ENCODE measurements around the gene HSD17B14. TPM values are rescaled to one million over a fixed set of nuclear protein-coding genes. Genes with fewer than 3 reads are reported as not detected.

Gene HSD17B14
- total and polyA plus RNA-seq, 9 of the 15 experiments (the other 6 are each of a cell fraction or from before 2014, with no cell fraction given), result 0.16 TPM; not detected in 8

DNA sequence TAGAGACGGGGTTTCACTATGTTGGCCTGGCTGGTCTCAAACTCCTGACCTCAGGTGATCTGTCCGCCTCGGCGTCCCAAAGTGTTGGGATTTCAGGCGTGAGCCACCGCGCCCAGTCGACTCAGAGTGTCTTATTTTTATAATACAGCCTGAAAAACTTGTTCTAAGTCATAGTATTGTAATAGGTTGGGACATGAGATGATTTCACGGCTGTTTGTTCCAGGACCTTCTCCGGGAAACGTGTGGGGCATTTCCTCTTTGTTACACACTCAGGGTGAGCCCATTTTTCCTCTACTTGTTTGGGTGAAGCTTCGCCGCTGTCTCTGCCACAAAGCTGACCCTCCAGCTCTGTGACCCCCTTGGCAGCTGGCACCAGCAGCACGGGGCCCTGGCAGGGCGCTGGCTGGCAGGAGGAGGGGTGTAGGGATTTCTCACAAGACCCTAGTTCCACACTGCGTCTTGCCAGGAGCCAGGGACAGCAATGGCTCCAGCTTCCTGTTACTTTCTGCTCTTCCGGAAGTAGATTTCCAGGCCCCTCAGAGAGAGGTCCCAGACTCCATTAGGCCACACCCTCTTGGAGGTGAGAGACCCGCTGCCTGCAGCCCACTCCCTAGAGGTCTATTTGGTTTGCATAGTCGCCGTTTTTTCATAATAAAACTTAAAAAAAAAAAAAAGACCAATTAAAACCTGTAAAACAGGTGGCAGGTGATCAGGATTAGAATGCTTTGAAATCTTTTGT, 65.4 kb downstream of the HSD17B14 start:
- Histone ChIP-seq H3K9me3 (replicated peaks; ENCODE audit: control insufficient read depth, insufficient read depth, low read depth, low read length) (no peaks in the 10 kb centered on the region), H3K9me1 (ENCODE audit: control insufficient read depth, insufficient read depth, low read length) (no peaks in the 10 kb centered on the region), H3K9ac (ENCODE audit: insufficient read depth in 1 of 2, low read depth in 2 of 2, low read length in 2 of 2) (peak overlapping the region in 1 of 2 experiments; percentile 53; a peak in 1 of 4 replicates), H3K27me3 (ENCODE audit: control insufficient read depth in 2 of 2, insufficient read depth in 2 of 2, low read length in 2 of 2) (no peaks in the 10 kb centered on the region), H3K4me2 (ENCODE audit: insufficient read depth, low read length) (no peak overlapping the region), H3K27ac (ENCODE audit: extremely low read depth, low read depth, low read length) (no peak overlapping the region), H3K79me2 (ENCODE audit: control insufficient read depth, insufficient read depth, low read length) (no peaks in the 10 kb centered on the region), H3K4me1 (replicated peaks in 1 of 2; ENCODE audit: control insufficient read depth in 2 of 2, insufficient read depth in 2 of 2, low read length in 2 of 2) (peaks cover 3 to 19% of the 10 kb centered on the region in 2 experiments; a peak in 4 of 5 replicates), H4K20me1 (replicated peaks; ENCODE audit: control insufficient read depth, insufficient read depth, low read length) (no peaks in the 10 kb centered on the region), H3K4me3 (no peak overlapping the region), H3K36me3 (ENCODE audit: control insufficient read depth, insufficient read depth, low read length) (no peaks in the 10 kb centered on the region), H2AFZ (ENCODE audit: low read depth, low read length) (peak overlapping the region; percentile 33; the same call in 1 of the 2 replicates)
- 70% methylated on average over 20 of the region's 20 CpGs for WGBS (ENCODE audit: insufficient coverage, low coverage, missing lambda C conversion rate)
- FAIRE-seq, result no peak
- in situ Hi-C loops (cut with MboI) (no loop called here), intact Hi-C loops (cut with micrococcal nuclease) (no loop called here)
- POLR2A ChIA-PET, result interaction anchor here (1.0 to 1.8 kb wide), 4 partner anchors 9 to 104 kb away, joined by 3 to 6 read pairs (median 3); no protein-coding TSS in a partner anchor
- BruUV-seq (replicated peaks), result no TSS peak
- CTCF ChIA-PET (ENCODE audit: low intra/inter-chr PET ratio), result no interaction called here
- DNase-seq (ENCODE audit: extremely low read depth in 1 of 4, low spot score in 3 of 4), result peak in 1 of 4 experiments; percentile 7
- TF ChIP-seq ZC3H4 (CRISPR knock-in tag; IDR thresholded peaks at IDR 0.05; ENCODE audit: borderline replicate concordance) (no peak), MED1 (CRISPR knock-in tag; IDR thresholded peaks at IDR 0.05; ENCODE audit: borderline replicate concordance) (no peak), KLF13 (tag; IDR thresholded peaks at IDR 0.05; ENCODE audit: borderline replicate concordance, low read depth) (no peak), FOXM1 (IDR thresholded peaks at IDR 0.05; ENCODE audit: low read depth) (no peak), FOXM1 (CRISPR knock-in tag; IDR thresholded peaks at IDR 0.05; ENCODE audit: low read depth) (no peak)
- TF ChIP-seq, protein P1, sequence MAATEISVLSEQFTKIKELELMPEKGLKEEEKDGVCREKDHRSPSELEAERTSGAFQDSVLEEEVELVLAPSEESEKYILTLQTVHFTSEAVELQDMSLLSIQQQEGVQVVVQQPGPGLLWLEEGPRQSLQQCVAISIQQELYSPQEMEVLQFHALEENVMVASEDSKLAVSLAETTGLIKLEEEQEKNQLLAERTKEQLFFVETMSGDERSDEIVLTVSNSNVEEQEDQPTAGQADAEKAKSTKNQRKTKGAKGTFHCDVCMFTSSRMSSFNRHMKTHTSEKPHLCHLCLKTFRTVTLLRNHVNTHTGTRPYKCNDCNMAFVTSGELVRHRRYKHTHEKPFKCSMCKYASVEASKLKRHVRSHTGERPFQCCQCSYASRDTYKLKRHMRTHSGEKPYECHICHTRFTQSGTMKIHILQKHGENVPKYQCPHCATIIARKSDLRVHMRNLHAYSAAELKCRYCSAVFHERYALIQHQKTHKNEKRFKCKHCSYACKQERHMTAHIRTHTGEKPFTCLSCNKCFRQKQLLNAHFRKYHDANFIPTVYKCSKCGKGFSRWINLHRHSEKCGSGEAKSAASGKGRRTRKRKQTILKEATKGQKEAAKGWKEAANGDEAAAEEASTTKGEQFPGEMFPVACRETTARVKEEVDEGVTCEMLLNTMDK (IDR thresholded peaks at IDR 0.05; ENCODE audit: borderline replicate concordance, insufficient read depth, low read depth, low read length, poor library complexity, severe bottlenecking), result no peak
- no peak for ATAC-seq

Data from K562 (cell line).